HCT116 (cell line): Measurements from ENCODE around the gene SHTN1. TPM values are rescaled to one million over a fixed set of nuclear protein-coding genes. Genes with fewer than 3 reads are reported as not detected.

Source experiments
- ATAC-seq: fragments of 200-7000 bp; cut with Tn5 transposase; 2 replicates; pipeline ENCODE4 v1.9.1; 2020; ENCODE audit warnings: mild to moderate bottlenecking, moderate library complexity
- BruUV-seq: library from RNA; stranded (reverse); fragments of 400-500 nt; replicated peaks from 2 replicates; lab custom pipeline; 2021; lab: Mats Ljungman, UMichigan
- CTCF ChIA-PET: fragments of 300-600 bp; sonication (Branson Sonifier 250); formaldehyde crosslinking; loops from one replicate; lab custom pipeline; 2021; ENCODE audit warnings: antibody characterized with exemption; lab: Charles Lee
- POLR2A ChIA-PET: fragments of 300-600, 350-600 bp; sonication (Branson Sonifier 250); formaldehyde crosslinking; loops from one replicate; lab custom pipeline; 2021; ENCODE audit warnings: antibody characterized with exemption; lab: Charles Lee
- RAD21 ChIA-PET, 2 experiments: fragments of 300-600 bp; sonication (Branson Sonifier 250); formaldehyde crosslinking; loops; one replicate each; lab custom pipeline; 2023; ENCODE audit warnings: low total read pairs in 2 of 2; ENCODE audit not compliant: uncharacterized antibody in 2 of 2, unreplicated experiment in 2 of 2, low non-redundant PET in 1 of 2; lab: Charles Lee
- DNase-seq: peaks from one replicate; pipeline ENCODE4 v3.0.0-alpha.2; 2010; ENCODE audit warnings: low read depth, low spot score
- H2AFZ ChIP-seq: fragments of 200-600 bp; shearing (Covaris generic), sonication (generic); 2 replicates; pipeline ENCODE4 v1.6.1; 2017; ENCODE audit warnings: low read depth, mixed run types, mixed read lengths, antibody characterized with exemption, low read length; ENCODE audit not compliant: poor library complexity, severe bottlenecking
- H3K27ac ChIP-seq: 2 replicates; pipeline ENCODE4 v1.5.1; 2012; ENCODE audit warnings: low read depth, low read length
- H3K27me3 ChIP-seq: fragments of 200-600 bp; sonication (generic); 2 replicates; pipeline ENCODE4 v1.6.1; 2016; ENCODE audit warnings: mixed run types, low read length, mixed read lengths; ENCODE audit not compliant: insufficient read depth
- H3K36me3 ChIP-seq, 2 experiments: fragments of 200-500 bp in 1 of 2; fragments of 200-600 bp in 1 of 2; sonication (Bioruptor generic) in 1 of 2; sonication (generic) in 1 of 2; 2 replicates each; pipeline versions ENCODE4 v1.5.1 to v1.6.1; 2014 to 2016; ENCODE audit warnings: low read length in 2 of 2, inconsistent platforms in 1 of 2, mixed read lengths in 1 of 2, mixed run types in 1 of 2; ENCODE audit not compliant: insufficient read depth in 2 of 2, control insufficient read depth in 1 of 2
- H3K4me1 ChIP-seq, 2 experiments: fragments of 200-600 bp in 1 of 2; sonication (generic) in 1 of 2; 2 replicates each; pipeline versions ENCODE4 v1.5.1 to v1.6.1; 2012 to 2017; ENCODE audit warnings: low read length in 2 of 2, inconsistent platforms in 1 of 2, mild to moderate bottlenecking in 1 of 2, mixed read lengths in 1 of 2, mixed run types in 1 of 2, moderate library complexity in 1 of 2; ENCODE audit not compliant: insufficient read depth in 2 of 2, control insufficient read depth in 1 of 2
- H3K4me2 ChIP-seq: fragments of 200-600 bp; sonication (generic); 2 replicates; pipeline ENCODE4 v1.6.1; 2017; ENCODE audit warnings: mixed run types, low read length, mixed read lengths
- H3K4me3 ChIP-seq, 2 experiments: fragments of 200-600 bp in 1 of 2; sonication (generic) in 1 of 2; replicated peaks in 1 of 2; 2 replicates each; pipeline ENCODE4 v1.5.1; 2011 to 2016; ENCODE audit warnings: low read length in 2 of 2, control low read depth in 1 of 2, low read depth in 1 of 2, mild to moderate bottlenecking in 1 of 2, mixed read lengths in 1 of 2, mixed run types in 1 of 2
- H3K79me2 ChIP-seq: fragments of 200-600 bp; sonication (generic); 2 replicates; pipeline ENCODE4 v1.6.1; 2017; ENCODE audit warnings: mild to moderate bottlenecking, mixed run types, low read length, moderate library complexity, mixed read lengths; ENCODE audit not compliant: insufficient read depth
- H3K9ac ChIP-seq: fragments of 200-600 bp; sonication (generic); 2 replicates; pipeline ENCODE4 v1.6.1; 2016; ENCODE audit warnings: low read length, mixed read lengths
- H3K9me2 ChIP-seq: fragments of 200-600 bp; sonication (generic), shearing (Covaris generic); 2 replicates; pipeline ENCODE4 v1.6.1; 2017; ENCODE audit warnings: mixed run types, mild to moderate bottlenecking, moderate library complexity; ENCODE audit not compliant: insufficient read depth
- H3K9me3 ChIP-seq, 2 experiments: fragments of 200-500 bp in 1 of 2; fragments of 200-600 bp in 1 of 2; sonication (Bioruptor generic) in 1 of 2; sonication (generic) in 1 of 2; 2 replicates each; pipeline ENCODE4 v1.6.1; 2014 to 2017; ENCODE audit warnings: low read length in 2 of 2, mixed read lengths in 2 of 2, inconsistent platforms in 1 of 2, low read depth in 1 of 2, mild to moderate bottlenecking in 1 of 2, mixed run types in 1 of 2, moderate library complexity in 1 of 2; ENCODE audit not compliant: control insufficient read depth in 1 of 2, insufficient read depth in 1 of 2
- H4K20me1 ChIP-seq: fragments of 200-600 bp; sonication (generic), shearing (Covaris generic); 2 replicates; pipeline ENCODE4 v1.6.1; 2017; ENCODE audit warnings: mixed run types, mild to moderate bottlenecking, moderate library complexity; ENCODE audit not compliant: insufficient read depth
- ELF1 ChIP-seq: IDR thresholded peaks from 2 replicates; pipeline ENCODE4 v1.6.1; 2012; ENCODE audit warnings: low read depth, borderline replicate concordance
- EZH2 ChIP-seq: fragments of 200-600 bp; sonication (generic); IDR thresholded peaks from 2 replicates; pipeline ENCODE4 v1.6.1; 2017; ENCODE audit warnings: antibody characterized with exemption, mixed run types
- FOSL1 ChIP-seq: IDR thresholded peaks from 2 replicates; pipeline ENCODE4 v1.6.1; 2012; ENCODE audit warnings: low read depth
- POLR2A ChIP-seq: IDR thresholded peaks from 2 replicates; pipeline ENCODE4 v1.7.0; 2011; ENCODE audit warnings: borderline replicate concordance; ENCODE audit not compliant: insufficient read depth, insufficient read length; ENCODE audit errors: extremely low read depth
- RAD21 ChIP-seq: IDR thresholded peaks from 2 replicates; pipeline ENCODE4 v1.6.1; 2012; ENCODE audit warnings: low read depth, mild to moderate bottlenecking
- SRF ChIP-seq: IDR thresholded peaks from 2 replicates; pipeline ENCODE4 v1.6.1; 2012; ENCODE audit warnings: low read depth
- ZFX ChIP-seq: fragments of 450-650 bp; IDR thresholded peaks from 2 replicates; pipeline ENCODE4 v1.6.1; 2017
- ZNF274 ChIP-seq: fragments of 200-500 bp; sonication (Bioruptor generic); IDR thresholded peaks from 2 replicates; pipeline ENCODE4 v1.6.1; 2014; ENCODE audit warnings: mild to moderate bottlenecking, low read depth, low read length, inconsistent platforms
- intact Hi-C: fragments of 100-400 bp; cut with micrococcal nuclease; formaldehyde crosslinking; loops from 2 replicates; pipeline ENCODE4 v1.10.0; 2022
- total RNA-seq: library from RNA; stranded (reverse); gene quantifications from one replicate; pipeline ENCODE4 v1.2.1, GENCODE V29; 2021; ENCODE audit not compliant: unreplicated experiment
- TF ChIP-seq, protein P1 (sequence below): IDR thresholded peaks from 2 replicates; pipeline ENCODE4 v1.6.1; 2012
- TF ChIP-seq, protein P2 (sequence below): IDR thresholded peaks from 2 replicates; pipeline ENCODE4 v1.6.1; 2011; ENCODE audit warnings: mild to moderate bottlenecking, low read length, moderate library complexity; ENCODE audit not compliant: insufficient replicate concordance; ENCODE audit errors: extremely low read depth
- TF ChIP-seq, protein P3 (sequence below): IDR thresholded peaks from 2 replicates; pipeline ENCODE4 v1.6.1; 2012

Gene SHTN1
- total RNA-seq, 1 experiment from 2014 or later = 64.0 TPM

DNA sequence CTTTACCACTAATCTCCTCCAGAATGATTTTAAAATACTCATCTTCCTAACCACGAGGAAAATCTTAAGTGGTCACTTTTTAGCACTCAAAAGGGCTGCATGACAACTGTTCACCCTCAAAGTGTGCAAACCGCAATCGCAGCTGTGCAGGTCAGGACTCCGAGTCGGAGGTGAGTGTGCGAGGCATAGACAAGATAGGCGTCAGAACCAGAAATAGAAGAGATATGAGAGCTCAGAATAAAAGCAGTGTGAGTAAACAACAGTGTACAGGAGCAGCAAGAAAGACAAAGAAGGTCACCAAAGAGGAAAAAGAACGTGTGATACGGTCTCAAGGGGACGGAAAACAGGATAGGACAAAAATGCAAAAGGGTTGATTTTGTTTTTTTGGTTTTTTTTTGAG lies 173.2 kb downstream of the SHTN1 start:
- TF ChIP-seq EZH2 = no peak
- TF ChIP-seq, protein P1, sequence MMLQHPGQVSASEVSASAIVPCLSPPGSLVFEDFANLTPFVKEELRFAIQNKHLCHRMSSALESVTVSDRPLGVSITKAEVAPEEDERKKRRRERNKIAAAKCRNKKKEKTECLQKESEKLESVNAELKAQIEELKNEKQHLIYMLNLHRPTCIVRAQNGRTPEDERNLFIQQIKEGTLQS = no peak
- no peak for TF ChIP-seq ZNF274
- TF ChIP-seq RAD21 = no peak
- no peak for TF ChIP-seq SRF
- TF ChIP-seq ELF1 = no peak
- TF ChIP-seq, protein P2, sequence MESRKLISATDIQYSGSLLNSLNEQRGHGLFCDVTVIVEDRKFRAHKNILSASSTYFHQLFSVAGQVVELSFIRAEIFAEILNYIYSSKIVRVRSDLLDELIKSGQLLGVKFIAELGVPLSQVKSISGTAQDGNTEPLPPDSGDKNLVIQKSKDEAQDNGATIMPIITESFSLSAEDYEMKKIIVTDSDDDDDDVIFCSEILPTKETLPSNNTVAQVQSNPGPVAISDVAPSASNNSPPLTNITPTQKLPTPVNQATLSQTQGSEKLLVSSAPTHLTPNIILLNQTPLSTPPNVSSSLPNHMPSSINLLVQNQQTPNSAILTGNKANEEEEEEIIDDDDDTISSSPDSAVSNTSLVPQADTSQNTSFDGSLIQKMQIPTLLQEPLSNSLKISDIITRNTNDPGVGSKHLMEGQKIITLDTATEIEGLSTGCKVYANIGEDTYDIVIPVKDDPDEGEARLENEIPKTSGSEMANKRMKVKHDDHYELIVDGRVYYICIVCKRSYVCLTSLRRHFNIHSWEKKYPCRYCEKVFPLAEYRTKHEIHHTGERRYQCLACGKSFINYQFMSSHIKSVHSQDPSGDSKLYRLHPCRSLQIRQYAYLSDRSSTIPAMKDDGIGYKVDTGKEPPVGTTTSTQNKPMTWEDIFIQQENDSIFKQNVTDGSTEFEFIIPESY = no peak
- no peak for TF ChIP-seq ZFX
- TF ChIP-seq POLR2A = no peak
- TF ChIP-seq, protein P3, sequence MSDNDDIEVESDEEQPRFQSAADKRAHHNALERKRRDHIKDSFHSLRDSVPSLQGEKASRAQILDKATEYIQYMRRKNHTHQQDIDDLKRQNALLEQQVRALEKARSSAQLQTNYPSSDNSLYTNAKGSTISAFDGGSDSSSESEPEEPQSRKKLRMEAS = no peak
- no peak for TF ChIP-seq FOSL1
- no peak for ATAC-seq

More for the DNA sequence above, 173.2 kb downstream of the SHTN1 start:
- Histone ChIP-seq H3K4me3 (no peak overlapping the region), H3K9ac (no peak overlapping the region), H3K27ac (no peak overlapping the region), H3K79me2 (no peaks in the 10 kb centered on the region), H4K20me1 (no peaks in the 10 kb centered on the region), H2AFZ (no peak overlapping the region), H3K4me2 (no peak overlapping the region), H3K9me2 (no peaks in the 10 kb centered on the region), H3K27me3 (no peaks in the 10 kb centered on the region), H3K36me3 (0 out of 4 replicates have a peak, but pooled peaks cover 0 to 4% of the 10 kb centered on the region in 2 experiments), H3K9me3 (no peaks in the 10 kb centered on the region), H3K4me1 (peaks cover 0 to 6% of the 10 kb centered on the region in 2 experiments; a peak in 2 of 4 replicates)
- DNase-seq = no peak
- ChIA-PET RAD21 (no interaction called here), POLR2A (no interaction called here), CTCF (no interaction called here)
- no TSS peak for BruUV-seq
- intact Hi-C loops = no loop called here

Other genes with a start within 250 kb of the SHTN1 start
- gene ENO4, start 155.7 kb downstream of the SHTN1 start, total RNA-seq = 0.22 TPM
- gene VAX1, start 133.1 kb upstream of the SHTN1 start, total RNA-seq = not detected
- gene KCNK18, start 192.3 kb upstream of the SHTN1 start, total RNA-seq = not detected
- not detected for gene SLC18A2, start 235.9 kb upstream of the SHTN1 start, total RNA-seq